ENCODE measurements around the gene NPAS3.

Gene NPAS3

GRCh38 chr14:32996343-32996742 lies 57.7 kb downstream of the NPAS3 start:
- H3K27ac ChIP-seq (ENCODE audit: low read length), result no peak overlapping the region
- H3K9me3 ChIP-seq (ENCODE audit: insufficient read depth, low read length), result no peaks in the 10 kb centered on the region
- no peaks in the 10 kb centered on the region for H3K27me3 ChIP-seq (ENCODE audit: low read depth, low read length)
- no peak for TF ChIP-seq CTCF (IDR thresholded peaks at IDR 0.05; ENCODE audit: low read depth, low read length)
- no peak for TF ChIP-seq EZH2phosphoT487 (IDR thresholded peaks at IDR 0.05; ENCODE audit: low read depth)
- H3K36me3 ChIP-seq (replicated peaks; ENCODE audit: low read depth, low read length), result no peaks in the 10 kb centered on the region
- H4K20me1 ChIP-seq (ENCODE audit: insufficient read depth, low read length), result no peaks in the 10 kb centered on the region
- peaks cover 4% of the 10 kb centered on the region; the same call in 1 of the 2 replicates for H3K4me1 ChIP-seq (ENCODE audit: low read length)
- H3K79me2 ChIP-seq (ENCODE audit: low read length), result no peaks in the 10 kb centered on the region
- H3K9ac ChIP-seq (ENCODE audit: low read length), result no peak overlapping the region
- H3K4me2 ChIP-seq (ENCODE audit: low read length), result no peak overlapping the region
- H2AFZ ChIP-seq (ENCODE audit: low read depth, low read length), result no peak overlapping the region
- H3K4me3 ChIP-seq (ENCODE audit: low read length), result no peak overlapping the region

- no peaks in the 10 kb centered on the region for H4K20me1 ChIP-seq (ENCODE audit: insufficient read depth, low read length)
- H3K27ac ChIP-seq (ENCODE audit: low read length), result no peak overlapping the region
- H3K9ac ChIP-seq (ENCODE audit: low read length), result no peak overlapping the region
- TF ChIP-seq EZH2phosphoT487 (IDR thresholded peaks at IDR 0.05; ENCODE audit: low read depth), result no peak
- TF ChIP-seq CTCF (IDR thresholded peaks at IDR 0.05; ENCODE audit: low read depth, low read length), result peak; percentile 38; the same call in 1 of the 2 replicates
- H3K4me2 ChIP-seq (ENCODE audit: low read length), result no peak overlapping the region
- no peaks in the 10 kb centered on the region for H3K79me2 ChIP-seq (ENCODE audit: low read length)
- no peaks in the 10 kb centered on the region for H3K27me3 ChIP-seq (ENCODE audit: low read depth, low read length)
- H3K4me3 ChIP-seq (ENCODE audit: low read length), result no peak overlapping the region
- peaks cover 4% of the 10 kb centered on the region; the same call in 1 of the 2 replicates for H3K4me1 ChIP-seq (ENCODE audit: low read length)
- no peaks in the 10 kb centered on the region for H3K9me3 ChIP-seq (ENCODE audit: insufficient read depth, low read length)
- H3K36me3 ChIP-seq (replicated peaks; ENCODE audit: low read depth, low read length), result no peaks in the 10 kb centered on the region
- H2AFZ ChIP-seq (ENCODE audit: low read depth, low read length), result no peak overlapping the region
Measured at GRCh38 chr14:32998433-32998832, 59.8 kb downstream of the NPAS3 start.

GRCh38 chr14:33009673-33010072 lies 71.0 kb downstream of the NPAS3 start:
- no peaks in the 10 kb centered on the region for H3K4me1 ChIP-seq (ENCODE audit: low read length)
- H3K79me2 ChIP-seq (ENCODE audit: low read length), result no peaks in the 10 kb centered on the region
- no peak overlapping the region for H3K27ac ChIP-seq (ENCODE audit: low read length)
- TF ChIP-seq CTCF (IDR thresholded peaks at IDR 0.05; ENCODE audit: low read depth, low read length), result no peak
- H3K4me2 ChIP-seq (ENCODE audit: low read length), result no peak overlapping the region
- no peaks in the 10 kb centered on the region for H3K27me3 ChIP-seq (ENCODE audit: low read depth, low read length)
- no peaks in the 10 kb centered on the region for H4K20me1 ChIP-seq (ENCODE audit: insufficient read depth, low read length)
- H3K4me3 ChIP-seq (ENCODE audit: low read length), result no peak overlapping the region
- H3K9me3 ChIP-seq (ENCODE audit: insufficient read depth, low read length), result no peaks in the 10 kb centered on the region
- no peak overlapping the region for H3K9ac ChIP-seq (ENCODE audit: low read length)
- H3K36me3 ChIP-seq (replicated peaks; ENCODE audit: low read depth, low read length), result no peaks in the 10 kb centered on the region
- no peak overlapping the region for H2AFZ ChIP-seq (ENCODE audit: low read depth, low read length)

GRCh38 chr14:33010495-33010894 lies 71.8 kb downstream of the NPAS3 start:
- H4K20me1 ChIP-seq (ENCODE audit: insufficient read depth, low read length), result no peaks in the 10 kb centered on the region
- no peaks in the 10 kb centered on the region for H3K9me3 ChIP-seq (ENCODE audit: insufficient read depth, low read length)
- H3K27ac ChIP-seq (ENCODE audit: low read length), result no peak overlapping the region
- no peak overlapping the region for H3K9ac ChIP-seq (ENCODE audit: low read length)
- H2AFZ ChIP-seq (ENCODE audit: low read depth, low read length), result no peak overlapping the region
- no peaks in the 10 kb centered on the region for H3K27me3 ChIP-seq (ENCODE audit: low read depth, low read length)
- no peak overlapping the region for H3K4me2 ChIP-seq (ENCODE audit: low read length)
- no peak for TF ChIP-seq EZH2phosphoT487 (IDR thresholded peaks at IDR 0.05; ENCODE audit: low read depth)
- no peak for TF ChIP-seq CTCF (IDR thresholded peaks at IDR 0.05; ENCODE audit: low read depth, low read length)
- H3K4me3 ChIP-seq (ENCODE audit: low read length), result no peak overlapping the region
- no peaks in the 10 kb centered on the region for H3K36me3 ChIP-seq (replicated peaks; ENCODE audit: low read depth, low read length)
- H3K4me1 ChIP-seq (ENCODE audit: low read length), result no peaks in the 10 kb centered on the region
- H3K79me2 ChIP-seq (ENCODE audit: low read length), result no peaks in the 10 kb centered on the region

All from OCI-LY3 (cell line).